K562 (cell line): ENCODE measurements around the gene CFAP92. TPM values are rescaled to one million over a fixed set of nuclear protein-coding genes. Genes with fewer than 3 reads are reported as not detected.

ENCODE experiments used
- ATAC-seq: fragments of 200-7000 bp; cut with Tn5 transposase; 3 replicates; pipeline ENCODE4 v1.9.1; 2020; ENCODE audit warnings: moderate library complexity
- BruUV-seq: library from RNA; stranded (reverse); fragments of 400-500 nt; replicated peaks from 2 replicates; lab custom pipeline; 2021; lab: Mats Ljungman, UMichigan
- CTCF ChIA-PET: fragments of 300-600 bp; formaldehyde crosslinking; extraction: SDS; loops from one replicate; lab custom pipeline; 2021; ENCODE audit warnings: low intra/inter-chr PET ratio; lab: Yijun Ruan, JAX
- POLR2A ChIA-PET: fragments of 300-600, 350-650 bp; sonication (Branson Sonifier 250); formaldehyde crosslinking; extraction: SDS; loops from one replicate; lab custom pipeline; 2021; ENCODE audit warnings: antibody characterized with exemption, inconsistent platforms; lab: Yijun Ruan, JAX
- DNase-seq, 4 experiments: peaks; one replicate each; pipeline versions ENCODE4 v3.0.0 to v3.0.0-alpha.2; 2011 to 2018; ENCODE audit warnings: low spot score in 3 of 4, mixed read lengths in 3 of 4; ENCODE audit errors: extremely low read depth in 1 of 4
- FAIRE-seq: peaks from 2 replicates; lab custom pipeline; 2011; peaks lifted over from hg19 to GRCh38; lab: Jason Lieb, UNC
- H2AFZ ChIP-seq: 2 replicates; pipeline ENCODE4 v1.6.0; 2011; ENCODE audit warnings: low read depth, low read length, control low read depth, inconsistent platforms
- H3K27ac ChIP-seq: fragments of 200-600 bp; 3 replicates; pipeline ENCODE4 v1.8.0; 2011; ENCODE audit warnings: low read depth, mild to moderate bottlenecking, control low read depth, inconsistent platforms, low read length, moderate library complexity, mixed read lengths; ENCODE audit errors: extremely low read depth
- H3K27me3 ChIP-seq, 2 experiments: fragments of 300-600 bp in 1 of 2; 2 replicates in 1 of 2; 3 replicates in 1 of 2; pipeline versions ENCODE4 v1.6.0 to v1.8.0; 2011; ENCODE audit warnings: inconsistent platforms in 2 of 2, low read length in 2 of 2, mild to moderate bottlenecking in 1 of 2, mixed read lengths in 1 of 2, moderate library complexity in 1 of 2; ENCODE audit not compliant: control insufficient read depth in 2 of 2, insufficient read depth in 2 of 2
- H3K36me3 ChIP-seq: fragments of 300-600 bp; 3 replicates; pipeline ENCODE4 v1.8.0; 2011; ENCODE audit warnings: mild to moderate bottlenecking, low read length, inconsistent platforms; ENCODE audit not compliant: control insufficient read depth, insufficient read depth
- H3K4me1 ChIP-seq, 2 experiments: fragments of 200-600 bp in 1 of 2; replicated peaks in 1 of 2; 2 replicates in 1 of 2; 3 replicates in 1 of 2; pipeline versions ENCODE4 v1.5.1 to v1.8.0; 2011; ENCODE audit warnings: inconsistent platforms in 2 of 2, low read length in 2 of 2, mild to moderate bottlenecking in 1 of 2, mixed read lengths in 1 of 2, moderate library complexity in 1 of 2; ENCODE audit not compliant: control insufficient read depth in 2 of 2, insufficient read depth in 2 of 2
- H3K4me2 ChIP-seq: 2 replicates; pipeline ENCODE4 v1.6.1; 2011; ENCODE audit warnings: low read length, control low read depth, inconsistent platforms, mixed read lengths; ENCODE audit not compliant: insufficient read depth
- H3K4me3 ChIP-seq: fragments of 200-600 bp; sonication (generic), shearing (Covaris generic); 2 replicates; pipeline ENCODE4 v1.5.1; 2016; ENCODE audit warnings: control low read depth, inconsistent platforms
- H3K79me2 ChIP-seq: fragments of 200-600 bp; 3 replicates; pipeline ENCODE4 v1.8.0; 2011; ENCODE audit warnings: low read length, inconsistent platforms; ENCODE audit not compliant: control insufficient read depth, insufficient read depth
- H3K9ac ChIP-seq, 2 experiments: 2 replicates each; pipeline versions ENCODE4 v1.6.0 to v1.6.1; 2011; ENCODE audit warnings: low read depth in 2 of 2, low read length in 2 of 2, control low read depth in 1 of 2, inconsistent platforms in 1 of 2, mild to moderate bottlenecking in 1 of 2, mixed read lengths in 1 of 2; ENCODE audit not compliant: insufficient read depth in 1 of 2
- H3K9me1 ChIP-seq: one replicate; pipeline ENCODE4 v1.6.0; 2011; ENCODE audit warnings: inconsistent platforms, mild to moderate bottlenecking, low read length, moderate library complexity; ENCODE audit not compliant: control insufficient read depth, insufficient read depth
- H3K9me3 ChIP-seq: replicated peaks from 2 replicates; pipeline ENCODE4 v1.5.1; 2011; ENCODE audit warnings: low read depth, low read length, inconsistent platforms; ENCODE audit not compliant: control insufficient read depth, insufficient read depth
- H4K20me1 ChIP-seq: replicated peaks from 2 replicates; pipeline ENCODE4 v1.6.1; 2011; ENCODE audit warnings: low read length, inconsistent platforms, mixed read lengths; ENCODE audit not compliant: control insufficient read depth, insufficient read depth
- BCL6 ChIP-seq: fragments of 250-450 bp; sonication (Bioruptor Pico); IDR thresholded peaks from 2 replicates; pipeline ENCODE4 v1.4.0; 2020
- BRF1 ChIP-seq: IDR thresholded peaks from 3 replicates; pipeline ENCODE4 v1.6.1; 2011; ENCODE audit warnings: borderline replicate concordance, mild to moderate bottlenecking; ENCODE audit not compliant: insufficient read length; ENCODE audit errors: extremely low read depth
- E2F3 ChIP-seq: fragments of 250-450 bp; sonication (Bioruptor Pico); IDR thresholded peaks from 2 replicates; pipeline ENCODE4 v1.4.0; 2020; ENCODE audit warnings: mild to moderate bottlenecking
- ELK1 ChIP-seq: sonication (generic); formaldehyde crosslinking; IDR thresholded peaks from 2 replicates; pipeline ENCODE4 v1.8.1; 2022; ENCODE audit warnings: missing genetic modification reagents
- ERF ChIP-seq: fragments of 450-650 bp; formaldehyde crosslinking; IDR thresholded peaks from 2 replicates; pipeline ENCODE4 v1.4.0; 2020; ENCODE audit warnings: mild to moderate bottlenecking, mixed read lengths
- ESRRB ChIP-seq: fragments of 250-450 bp; sonication (Bioruptor Pico); IDR thresholded peaks from 2 replicates; pipeline ENCODE4 v1.5.0; 2020; ENCODE audit warnings: mild to moderate bottlenecking, moderate library complexity, borderline replicate concordance
- ETS2 ChIP-seq: IDR thresholded peaks from 2 replicates; pipeline ENCODE4 v1.6.1; 2016; ENCODE audit warnings: borderline replicate concordance, missing genetic modification characterization, mild to moderate bottlenecking, moderate library complexity, missing compliant biosample characterization; ENCODE audit not compliant: poor library complexity, severe bottlenecking
- HDGF ChIP-seq: fragments of 450-650 bp; IDR thresholded peaks from 2 replicates; pipeline ENCODE4 v1.6.1; 2016
- LCOR ChIP-seq: sonication (generic); formaldehyde crosslinking; IDR thresholded peaks from 2 replicates; pipeline ENCODE4 v1.8.0; 2022; ENCODE audit warnings: mild to moderate bottlenecking, missing genetic modification reagents
- MEF2D ChIP-seq: conservative IDR thresholded peaks from 2 replicates; pipeline ENCODE4 v1.6.1; 2016; ENCODE audit warnings: low read depth, missing genetic modification characterization, missing compliant biosample characterization
- MITF ChIP-seq: IDR thresholded peaks from 2 replicates; pipeline ENCODE4 v1.6.1; 2014; ENCODE audit warnings: antibody characterized with exemption
- NFYB ChIP-seq: IDR thresholded peaks from 2 replicates; pipeline ENCODE4 v1.6.1; 2011; ENCODE audit warnings: mild to moderate bottlenecking, moderate library complexity; ENCODE audit not compliant: insufficient read length; ENCODE audit errors: extremely low read depth
- TAF15 ChIP-seq: fragments of 200-400 bp; formaldehyde crosslinking; IDR thresholded peaks from 2 replicates; pipeline ENCODE4 v1.6.1; 2017; ENCODE audit warnings: mild to moderate bottlenecking, low read depth, low read length, moderate library complexity
- TAF7 ChIP-seq: fragments of 450-650 bp; IDR thresholded peaks from 2 replicates; pipeline ENCODE4 v1.6.1; 2016; ENCODE audit warnings: missing genetic modification characterization, missing compliant biosample characterization
- TCFL5 ChIP-seq: fragments of 250-450 bp; sonication (Bioruptor Pico); conservative IDR thresholded peaks from 2 replicates; pipeline ENCODE4 v1.6.1; 2021; ENCODE audit warnings: mild to moderate bottlenecking, moderate library complexity, matching md5 sums
- ZBED1 ChIP-seq: IDR thresholded peaks from 2 replicates; pipeline ENCODE4 v1.6.1; 2014
- ZFPM2 ChIP-seq: fragments of 250-450 bp; sonication (Bioruptor Pico); IDR thresholded peaks from 2 replicates; pipeline ENCODE4 v1.5.1; 2022; ENCODE audit warnings: mild to moderate bottlenecking
- ZNF124 ChIP-seq: sonication (generic); formaldehyde crosslinking; IDR thresholded peaks from 2 replicates; pipeline ENCODE4 v1.8.1; 2022; ENCODE audit warnings: missing genetic modification reagents
- WGBS: fragments of 100-300 bp; shearing (Covaris generic); methylation state at CpG from one replicate; pipeline ENCODE4 v1.1.6; 2016; ENCODE audit warnings: low coverage, mixed read lengths; ENCODE audit not compliant: insufficient coverage; ENCODE audit errors: missing lambda C conversion rate; 5-methylcytosine and 5-hydroxymethylcytosine counted together
- in situ Hi-C: fragments of 300-500 bp; cut with MboI; formaldehyde crosslinking; loops from 4 replicates; pipeline ENCODE4 v1.15.0; 2018; ENCODE audit warnings: inconsistent platforms, mixed read lengths
- intact Hi-C: fragments of 100-400 bp; cut with micrococcal nuclease; formaldehyde crosslinking; loops from 2 replicates; pipeline ENCODE4 v1.14.2; 2022
- polyA plus RNA-seq, 8 experiments: library from polyadenylated mRNA; depleted of rRNA in 4 of 8; stranded (reverse) in 5 of 8; unstranded in 3 of 8; fragments of >200 nt; fragmentation: Nextera tagmentation in 2 of 8; fragmentation: Illumina TruSeq in 1 of 8; extraction: Ambion mirVana in 2 of 8; extraction: Trizol in 1 of 8; gene quantifications; 2 replicates each; pipeline versions ENCODE4 v1.2.1 to v1.2.3, GENCODE V29; 2011 to 2014; ENCODE audit warnings: inconsistent platforms in 1 of 8, missing spikeins in 1 of 8
- total RNA-seq, 7 experiments: library from RNA; depleted of rRNA in 6 of 7; stranded (reverse); fragments of >200 nt in 6 of 7; fragmentation: Illumina TruSeq in 2 of 7; extraction: Trizol in 2 of 7; gene quantifications; 2 replicates each; pipeline versions ENCODE4 v1.2.1 to v1.2.3, GENCODE V29; 2011 to 2021; ENCODE audit warnings: low replicate concordance in 1 of 7

The CFAP92 gene
- total and polyA plus RNA-seq, 9 of the 15 experiments (the other 6 are each of a cell fraction or from before 2014, with no cell fraction given): 0.06 to 0.62 (median 0.36) TPM

GRCh38 chr3:128878556-128879124, 115.2 kb downstream of the CFAP92 start (continued):
- TF ChIP-seq ZFPM2 (CRISPR knock-in tag): no peak

- ChIA-PET POLR2A (interaction anchor here (0.6 to 2.0 kb wide), 4 partner anchors 8 to 296 kb away, joined by 4 to 8 read pairs (median 6); no protein-coding TSS in a partner anchor), CTCF (no interaction called here)
- FAIRE-seq (no peak), DNase-seq (no peak), ATAC-seq (no peak)
- Histone ChIP-seq H2AFZ (no peak overlapping the region), H3K79me2 (peaks cover 52% of the 10 kb centered on the region), H3K27me3 (no peaks in the 10 kb centered on the region), H3K9ac (peak overlapping the region; percentile 84 to 98), H3K27ac (peak overlapping the region; percentile 98; the same call in 2 of the 3 replicates), H3K4me3 (peak overlapping the region; percentile 74), H3K9me1 (no peaks in the 10 kb centered on the region), H3K9me3 (no peaks in the 10 kb centered on the region), H4K20me1 (no peaks in the 10 kb centered on the region), H3K4me1 (peaks cover 6 to 12% of the 10 kb centered on the region in 2 experiments; a peak in 3 of 5 replicates), H3K36me3 (peaks cover 26% of the 10 kb centered on the region; the same call in 2 of the 3 replicates), H3K4me2 (peak overlapping the region; percentile 95)
- no TSS peak for BruUV-seq
- intact Hi-C loops: loop anchor here (5.0 kb wide), 1 partner anchor 139 kb away; no protein-coding TSS in a partner anchor
- 41% methylated on average over 5 of the region's 7 CpGs for WGBS
- in situ Hi-C loops: no loop called here
- TF ChIP-seq ELK1 (CRISPR knock-in tag) (no peak), BCL6 (CRISPR knock-in tag) (peak; percentile 33; the same call in 1 of the 2 replicates), HDGF (no peak), E2F3 (CRISPR knock-in tag) (peak; percentile 43; the same call in 1 of the 2 replicates), ZNF124 (CRISPR knock-in tag) (no peak), ERF (0 out of 2 replicates have a peak, but pooled peaks have one; percentile 22), TAF7 (no peak), ZBED1 (no peak), ESRRB (CRISPR knock-in tag) (no peak), MITF (no peak), TAF15 (no peak), NFYB (no peak), TCFL5 (CRISPR knock-in tag) (0 out of 2 replicates have a peak, but pooled peaks have one; percentile 49), BRF1 (no peak), ETS2 (tag) (no peak), LCOR (no peak), MEF2D (peak; percentile 69)
These were observed 115.8 kb downstream of the CFAP92 start for GRCh38 chr3:128878011-128878457.
